Nephron progenitor cell (in vitro differentiated cells): ENCODE measurements around the gene FSIP1.

ENCODE experiments used
- DNase-seq: peaks from one replicate; pipeline ENCODE4 v3.0.0; 2021
- H3K27ac Mint-ChIP-seq: 2 replicates; pipeline ENCODE4 v1.8.0; 2021; ENCODE audit warnings: mild to moderate bottlenecking, moderate library complexity, mixed read lengths
- H3K27me3 Mint-ChIP-seq: 2 replicates; pipeline ENCODE4 v1.8.0; 2021; ENCODE audit warnings: mild to moderate bottlenecking, low read depth, mixed read lengths; ENCODE audit not compliant: poor library complexity
- H3K36me3 Mint-ChIP-seq: 2 replicates; pipeline ENCODE4 v1.8.0; 2021; ENCODE audit warnings: low read depth, mixed read lengths
- H3K4me1 Mint-ChIP-seq: 2 replicates; pipeline ENCODE4 v1.8.0; 2021; ENCODE audit warnings: mixed read lengths
- H3K4me3 Mint-ChIP-seq: 2 replicates; pipeline ENCODE4 v1.8.0; 2021; ENCODE audit warnings: mild to moderate bottlenecking, moderate library complexity, mixed read lengths
- H3K9me3 Mint-ChIP-seq: 2 replicates; pipeline ENCODE4 v1.8.0; 2021; ENCODE audit warnings: mild to moderate bottlenecking, moderate library complexity, mixed read lengths
- TF ChIP-seq, protein P1 (sequence below): fragments of 200-600 bp; sonication (generic); IDR thresholded peaks from 2 replicates; pipeline ENCODE4 v1.5.0; 2021; ENCODE audit warnings: antibody characterized with exemption

Gene FSIP1

DNA sequence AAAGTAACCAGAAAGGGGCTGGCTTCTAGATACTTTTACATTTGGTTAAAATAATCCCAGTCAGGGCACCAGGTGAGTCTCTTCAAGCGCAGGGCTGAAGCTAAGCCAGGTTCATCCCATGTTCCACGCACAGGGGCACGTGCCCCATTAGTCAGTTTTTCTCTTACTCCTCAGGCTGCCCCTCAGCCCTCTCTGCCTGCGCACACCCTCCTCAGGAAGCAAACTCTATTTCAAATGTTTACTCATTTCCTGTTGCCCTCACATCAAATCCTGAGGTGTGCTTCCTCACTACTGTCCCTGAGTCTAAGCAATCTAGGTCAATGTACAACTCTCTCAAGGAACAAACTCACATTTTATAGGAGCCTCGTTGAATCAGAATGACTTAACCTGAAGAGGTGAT, 153.3 kb downstream of the FSIP1 start:
- Mint-ChIP-seq H3K4me3 (no peak overlapping the region), H3K27ac (no peak overlapping the region), H3K4me1 (peaks cover 19% of the 10 kb centered on the region), H3K9me3 (peaks cover 6% of the 10 kb centered on the region), H3K36me3 (no peaks in the 10 kb centered on the region), H3K27me3 (peaks cover 7% of the 10 kb centered on the region)
- TF ChIP-seq, protein P1, sequence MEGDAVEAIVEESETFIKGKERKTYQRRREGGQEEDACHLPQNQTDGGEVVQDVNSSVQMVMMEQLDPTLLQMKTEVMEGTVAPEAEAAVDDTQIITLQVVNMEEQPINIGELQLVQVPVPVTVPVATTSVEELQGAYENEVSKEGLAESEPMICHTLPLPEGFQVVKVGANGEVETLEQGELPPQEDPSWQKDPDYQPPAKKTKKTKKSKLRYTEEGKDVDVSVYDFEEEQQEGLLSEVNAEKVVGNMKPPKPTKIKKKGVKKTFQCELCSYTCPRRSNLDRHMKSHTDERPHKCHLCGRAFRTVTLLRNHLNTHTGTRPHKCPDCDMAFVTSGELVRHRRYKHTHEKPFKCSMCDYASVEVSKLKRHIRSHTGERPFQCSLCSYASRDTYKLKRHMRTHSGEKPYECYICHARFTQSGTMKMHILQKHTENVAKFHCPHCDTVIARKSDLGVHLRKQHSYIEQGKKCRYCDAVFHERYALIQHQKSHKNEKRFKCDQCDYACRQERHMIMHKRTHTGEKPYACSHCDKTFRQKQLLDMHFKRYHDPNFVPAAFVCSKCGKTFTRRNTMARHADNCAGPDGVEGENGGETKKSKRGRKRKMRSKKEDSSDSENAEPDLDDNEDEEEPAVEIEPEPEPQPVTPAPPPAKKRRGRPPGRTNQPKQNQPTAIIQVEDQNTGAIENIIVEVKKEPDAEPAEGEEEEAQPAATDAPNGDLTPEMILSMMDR = no peak
- DNase-seq = no peak

DNA sequence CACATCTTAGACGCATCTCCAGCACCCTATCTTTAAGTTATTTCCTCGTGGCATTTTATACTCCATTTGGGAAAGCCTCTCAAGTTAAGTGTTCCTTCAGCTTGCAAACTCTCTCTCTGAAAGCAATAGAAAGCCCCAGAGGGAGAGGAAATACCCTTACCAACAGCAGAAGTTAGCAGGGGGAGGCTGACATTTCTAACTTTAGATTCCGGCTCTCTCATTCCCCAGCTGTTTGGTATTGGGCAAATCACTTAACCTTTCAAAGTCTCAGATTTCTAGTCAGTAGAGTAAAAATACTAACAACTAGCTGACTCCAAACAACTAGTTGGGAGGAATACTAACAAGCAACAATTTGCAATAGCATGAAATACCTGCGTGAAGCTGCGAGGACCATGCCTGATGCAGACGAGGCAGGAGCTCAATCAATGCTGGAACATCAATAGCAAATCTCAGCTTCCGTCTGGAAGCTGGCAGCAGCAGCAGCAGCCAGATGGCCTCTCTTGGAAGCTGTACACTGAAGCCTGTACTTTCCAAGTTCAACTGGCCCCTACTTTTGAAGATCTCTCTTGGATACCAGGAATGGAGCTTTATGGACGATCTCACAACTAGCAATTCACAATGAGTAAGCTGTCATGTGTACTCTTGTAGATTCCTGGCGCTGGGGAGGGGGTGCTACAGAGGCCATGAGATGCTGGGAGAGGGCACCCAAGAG, 153.9 kb downstream of the FSIP1 start:
- Mint-ChIP-seq H3K4me3 (no peak overlapping the region), H3K27me3 (peaks cover 7% of the 10 kb centered on the region), H3K9me3 (peaks cover 6% of the 10 kb centered on the region), H3K4me1 (peaks cover 19% of the 10 kb centered on the region), H3K27ac (no peak overlapping the region), H3K36me3 (no peaks in the 10 kb centered on the region)
- DNase-seq = no peak
- TF ChIP-seq, protein P1 = no peak

DNA sequence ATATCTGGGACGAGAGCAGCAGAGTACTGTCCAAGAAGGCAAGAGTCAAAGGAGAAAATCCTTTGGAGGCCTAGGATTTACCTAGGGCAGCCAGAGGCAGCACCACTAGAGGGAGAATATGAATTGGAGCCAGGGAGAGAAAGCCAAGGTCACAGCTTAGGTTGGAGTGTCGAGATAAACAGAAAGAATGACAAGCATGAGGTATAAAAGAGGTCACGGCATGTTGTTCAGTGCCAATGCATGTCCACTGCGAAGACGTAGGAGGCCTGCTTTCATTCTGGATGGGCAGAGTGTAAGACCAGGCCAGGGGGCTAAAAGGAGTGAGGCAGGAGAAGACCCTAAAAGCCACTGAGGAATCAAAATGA, 154.5 kb downstream of the FSIP1 start:
- Mint-ChIP-seq H3K27ac (no peak overlapping the region), H3K4me1 (peaks cover 19% of the 10 kb centered on the region), H3K27me3 (peaks cover 7% of the 10 kb centered on the region), H3K9me3 (peaks cover 6% of the 10 kb centered on the region), H3K36me3 (no peaks in the 10 kb centered on the region), H3K4me3 (no peak overlapping the region)
- TF ChIP-seq, protein P1 = no peak
- no peak for DNase-seq

DNA sequence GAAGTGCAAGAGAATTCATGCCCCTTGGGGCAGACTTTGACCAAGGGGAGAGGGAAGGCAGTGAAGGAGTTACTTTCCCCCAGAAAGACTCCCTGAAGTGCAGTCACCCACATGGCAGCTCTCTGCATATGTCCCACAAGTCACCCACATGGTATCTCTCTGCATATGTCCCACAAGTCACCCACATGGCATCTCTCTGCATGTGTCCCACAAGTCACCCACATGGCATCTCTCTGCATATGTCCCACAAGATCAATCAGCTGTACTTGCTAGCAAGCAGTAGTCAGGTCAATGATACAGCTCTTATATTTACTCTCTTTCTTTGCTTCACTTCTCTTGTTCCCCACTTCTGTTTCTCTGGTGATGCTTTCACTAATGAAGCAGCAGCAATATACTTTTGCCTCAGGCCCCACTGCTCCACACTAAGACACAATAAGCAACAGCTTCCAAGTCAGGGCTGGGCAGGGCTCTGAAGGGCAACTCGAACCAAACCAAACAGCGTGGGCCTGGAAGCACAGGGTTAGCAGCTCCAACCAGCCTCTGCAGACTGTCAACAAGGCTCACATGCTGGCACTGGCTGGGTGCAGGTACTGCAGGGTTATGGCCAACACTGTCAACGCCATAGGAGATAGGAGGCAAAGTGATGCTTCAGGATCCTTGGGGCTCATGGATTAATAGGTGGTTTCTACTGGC, 155.0 kb downstream of the FSIP1 start:
- Mint-ChIP-seq H3K4me1 (peaks cover 19% of the 10 kb centered on the region), H3K27ac (no peak overlapping the region), H3K4me3 (no peak overlapping the region), H3K27me3 (peaks cover 7% of the 10 kb centered on the region), H3K9me3 (peaks cover 6% of the 10 kb centered on the region), H3K36me3 (no peaks in the 10 kb centered on the region)
- TF ChIP-seq, protein P1 = no peak
- no peak for DNase-seq

DNA sequence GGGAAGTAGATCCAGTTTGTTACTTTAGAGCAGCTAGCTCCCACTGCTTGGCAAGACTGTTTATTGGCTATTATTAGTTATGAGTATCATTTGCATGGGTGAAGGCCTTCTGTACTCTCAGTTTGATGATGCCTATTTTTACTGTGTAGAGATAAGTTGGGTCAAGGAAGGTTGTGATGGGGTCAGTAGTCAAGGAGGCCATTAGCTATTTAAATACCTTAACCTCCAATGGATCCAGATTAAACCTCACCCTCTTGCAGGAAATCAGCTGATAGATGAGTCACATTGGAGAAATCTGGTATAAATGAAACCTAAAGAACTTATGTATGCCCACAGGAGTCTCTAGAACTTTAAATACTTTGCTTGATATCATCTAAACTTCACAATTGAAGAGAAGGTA, 156.8 kb downstream of the FSIP1 start:
- peaks cover 19% of the 10 kb centered on the region for H3K4me1 Mint-ChIP-seq
- no peaks in the 10 kb centered on the region for H3K36me3 Mint-ChIP-seq
- H3K4me3 Mint-ChIP-seq = no peak overlapping the region
- TF ChIP-seq, protein P1 = no peak
- peaks cover 6% of the 10 kb centered on the region for H3K9me3 Mint-ChIP-seq
- DNase-seq = no peak
- H3K27me3 Mint-ChIP-seq = peaks cover 3% of the 10 kb centered on the region
- H3K27ac Mint-ChIP-seq = no peak overlapping the region

DNA sequence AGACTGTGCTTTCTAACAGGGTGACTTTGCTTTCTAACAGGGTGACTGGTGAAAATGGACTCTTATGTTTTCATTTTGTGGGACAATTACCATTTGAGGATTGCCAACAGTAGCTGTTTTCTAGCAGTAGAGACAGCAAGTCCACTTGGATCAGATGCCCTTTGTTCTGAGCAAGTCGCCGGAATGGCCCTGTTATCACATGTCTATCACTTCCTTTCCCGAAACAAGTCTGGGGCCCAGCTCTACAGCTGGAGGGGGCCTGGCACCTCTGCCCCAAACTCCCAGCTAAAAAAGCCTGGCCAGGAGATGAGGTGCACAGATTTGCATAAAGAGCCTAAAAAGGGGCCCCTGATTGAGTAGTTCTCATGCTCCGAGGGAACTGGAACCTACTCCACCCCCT, 157.2 kb downstream of the FSIP1 start:
- Mint-ChIP-seq H3K4me3 (no peak overlapping the region), H3K27ac (no peak overlapping the region), H3K27me3 (peaks cover 3% of the 10 kb centered on the region), H3K36me3 (no peaks in the 10 kb centered on the region), H3K9me3 (peaks cover 6% of the 10 kb centered on the region), H3K4me1 (peaks cover 19% of the 10 kb centered on the region)
- TF ChIP-seq, protein P1 = no peak
- no peak for DNase-seq
